Hippocampal formation (tissue), 2 donors: ENCODE results near the gene FAM3D.
A peak's percentile ranks its signal among the peaks of the same experiment; 100 is the strongest.

Experiments
- DNase-seq, 2 donors: peaks; one replicate each; lab custom pipeline; 2025; lab: John Stamatoyannopoulos, UW

Gene FAM3D

GRCh38 chr3:58656631-58657030 lies 9.9 kb downstream of the FAM3D start:
- no peak for DNase-seq

GRCh38 chr3:58654466-58654865 lies 12.1 kb downstream of the FAM3D start:
- DNase-seq: no peak

- no peak for DNase-seq
Measured at GRCh38 chr3:58652624-58653023, 13.9 kb downstream of the FAM3D start.

- DNase-seq: no peak
Measured at GRCh38 chr3:58651276-58651675, 15.3 kb downstream of the FAM3D start.

- DNase-seq: no peak
Measured at GRCh38 chr3:58647381-58648141, 19.0 kb downstream of the FAM3D start.

GRCh38 chr3:58646503-58646902 lies 20.1 kb downstream of the FAM3D start:
- DNase-seq: no peak

GRCh38 chr3:58645726-58646125 lies 20.8 kb downstream of the FAM3D start:
- DNase-seq: no peak

- no peak for DNase-seq
Measured at GRCh38 chr3:58642846-58643245, 23.7 kb downstream of the FAM3D start.

- peak; percentile 31 to 40 for DNase-seq
Measured at GRCh38 chr3:58640700-58641372, 25.7 kb downstream of the FAM3D start.

GRCh38 chr3:58639842-58640241 lies 26.7 kb downstream of the FAM3D start:
- DNase-seq: no peak

- no peak for DNase-seq
Measured at GRCh38 chr3:58639001-58639400, 27.6 kb downstream of the FAM3D start.

GRCh38 chr3:58638591-58638990 lies 28.0 kb downstream of the FAM3D start:
- no peak for DNase-seq

- DNase-seq: no peak
Measured at GRCh38 chr3:58637509-58637908, 29.1 kb downstream of the FAM3D start.

- DNase-seq: no peak
Measured at GRCh38 chr3:58635371-58636285, 30.9 kb downstream of the FAM3D start.

- DNase-seq: no peak
Measured at GRCh38 chr3:58633157-58633865, 33.3 kb downstream of the FAM3D start.

GRCh38 chr3:58631742-58632141 lies 34.8 kb downstream of the FAM3D start:
- no peak for DNase-seq

- DNase-seq: no peak
Measured at GRCh38 chr3:58630710-58631092, 35.9 kb downstream of the FAM3D start.

- peak; percentile 20 to 62 for DNase-seq
Measured at GRCh38 chr3:58630076-58630709, 36.4 kb downstream of the FAM3D start.

- no peak for DNase-seq
Measured at GRCh38 chr3:58629629-58630028, 36.9 kb downstream of the FAM3D start.

GRCh38 chr3:58628823-58629562 lies 37.6 kb downstream of the FAM3D start:
- peak in 1 of 2 donors; percentile 14 for DNase-seq

GRCh38 chr3:58627941-58628340 lies 38.6 kb downstream of the FAM3D start:
- no peak for DNase-seq
